ENCODE data around the gene MEGF6. TPM values are rescaled to one million over a fixed set of nuclear protein-coding genes. Genes with fewer than 3 reads are reported as not detected.

Gene MEGF6
- total RNA-seq, 1 donor from 2014 or later = 33.3 TPM

- TF ChIP-seq CTCF (conservative IDR thresholded peaks at IDR 0.05; ENCODE audit: low read depth, low read length) = no peak
- DNase-seq (ENCODE audit: low read depth) = no peak
Observed at GRCh38 chr1:3515272-3515671, 96.0 kb downstream of the MEGF6 start.

DNA sequence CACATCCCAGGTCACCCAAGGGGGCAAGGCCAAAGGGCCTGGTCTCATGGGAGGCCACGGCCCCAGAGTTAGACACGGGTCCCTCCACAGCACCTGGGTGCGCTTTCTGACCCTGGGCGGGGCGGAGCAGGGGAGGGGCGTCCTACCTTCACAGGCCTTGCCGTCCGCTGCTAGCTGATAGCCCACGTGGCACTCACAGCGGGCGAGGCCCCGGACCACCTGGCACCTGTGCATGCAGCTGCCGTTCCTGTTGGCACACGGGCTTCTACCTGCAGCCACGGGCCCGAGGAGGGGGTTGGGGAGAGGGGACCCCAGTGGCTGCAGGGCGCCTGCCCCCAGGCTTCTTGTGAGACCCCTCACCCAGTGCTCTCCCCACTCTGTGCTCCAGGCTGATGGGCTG, 96.9 kb downstream of the MEGF6 start:
- TF ChIP-seq CTCF (conservative IDR thresholded peaks at IDR 0.05; ENCODE audit: low read depth, low read length) = no peak
- no peak overlapping the region for H3K4me3 ChIP-seq (ENCODE audit: low read depth, low read length)
- no peak for DNase-seq (ENCODE audit: low read depth)

More at GRCh38 chr1:3515272-3515671, 96.0 kb downstream of the MEGF6 start:
- H3K4me3 ChIP-seq (ENCODE audit: low read depth, low read length) = no peak overlapping the region

DNA sequence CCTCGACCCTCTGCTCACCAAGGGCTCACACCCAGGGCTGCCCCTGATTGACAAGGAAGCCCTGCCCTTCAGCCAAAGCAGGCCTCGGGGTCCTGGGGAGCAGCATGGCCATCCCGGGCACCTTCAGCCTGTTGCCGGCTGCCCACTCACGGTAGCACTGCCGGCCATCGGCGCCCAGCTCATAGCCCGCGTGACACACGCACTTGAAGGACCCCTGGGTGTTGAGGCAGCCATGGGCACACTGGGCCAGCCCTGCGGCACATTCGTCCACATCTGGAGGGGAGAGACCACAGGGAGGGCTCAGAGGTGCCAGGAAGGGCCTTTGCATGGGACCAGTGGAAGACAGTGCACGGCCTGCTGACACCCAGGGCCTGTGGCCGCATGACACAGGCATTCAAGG, 99.5 kb downstream of the MEGF6 start:
- no peak for DNase-seq (ENCODE audit: low read depth)
- no peak for TF ChIP-seq CTCF (conservative IDR thresholded peaks at IDR 0.05; ENCODE audit: low read depth, low read length)
- no peak overlapping the region for H3K4me3 ChIP-seq (ENCODE audit: low read depth, low read length)

GRCh38 chr1:3511306-3511705, 100.0 kb downstream of the MEGF6 start:
- TF ChIP-seq CTCF (conservative IDR thresholded peaks at IDR 0.05; ENCODE audit: low read depth, low read length) = no peak
- no peak for DNase-seq (ENCODE audit: low read depth)
- H3K4me3 ChIP-seq (ENCODE audit: low read depth, low read length) = no peak overlapping the region

DNA sequence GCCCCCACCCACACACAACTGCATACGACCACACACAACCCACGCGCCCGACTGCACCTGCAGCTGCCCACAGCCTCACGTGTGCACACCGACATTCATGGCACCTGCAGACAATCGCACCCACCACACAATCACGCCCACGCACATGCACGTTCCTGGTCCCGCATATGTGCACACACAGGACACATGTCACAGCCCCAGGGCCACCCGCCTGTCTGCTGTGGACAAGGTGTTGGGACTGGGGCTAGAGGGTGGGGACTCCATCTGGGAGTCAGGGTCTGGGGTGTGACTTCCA, 100.4 kb downstream of the MEGF6 start:
- no peak overlapping the region for H3K4me3 ChIP-seq (ENCODE audit: low read depth, low read length)
- no peak for DNase-seq (ENCODE audit: low read depth)
- TF ChIP-seq CTCF (conservative IDR thresholded peaks at IDR 0.05; ENCODE audit: low read depth, low read length) = no peak

GRCh38 chr1:3510136-3510955, 101.0 kb downstream of the MEGF6 start:
- no peak for DNase-seq (ENCODE audit: low read depth)
- no peak for TF ChIP-seq CTCF (conservative IDR thresholded peaks at IDR 0.05; ENCODE audit: low read depth, low read length)
- H3K4me3 ChIP-seq (ENCODE audit: low read depth, low read length) = no peak overlapping the region

- H3K4me3 ChIP-seq (ENCODE audit: low read depth, low read length) = no peak overlapping the region
- TF ChIP-seq CTCF (conservative IDR thresholded peaks at IDR 0.05; ENCODE audit: low read depth, low read length) = no peak
- no peak for DNase-seq (ENCODE audit: low read depth)
Observed at GRCh38 chr1:3509721-3510120, 101.6 kb downstream of the MEGF6 start.

Data from epithelial cell of proximal tubule (primary cell).